ENCODE results near the gene SLC9A8. TPM values are rescaled to one million over a fixed set of nuclear protein-coding genes. Genes with fewer than 3 reads are reported as not detected.

Gene SLC9A8
- total and polyA plus RNA-seq, 5 experiments from 2014 or later = 4.7 to 29.3 (median 9.0) TPM

- Mint-ChIP-seq H3K27me3 (no peaks in the 10 kb centered on the region), H3K27ac (peak overlapping the region in 5 of 10 donors; percentile 6 to 87 (median 62)), H3K9me3 (no peaks in the 10 kb centered on the region), H3K4me3 (no peak overlapping the region), H3K4me1 (peaks cover 0 to 2% (median 0%) of the 10 kb centered on the region in 4 donors), H3K36me3 (peaks cover 2 to 72% (median 9%) of the 10 kb centered on the region in 3 donors)
- POLR2A ChIA-PET = interaction anchor here (0.5 kb wide), 1 partner anchor 874 kb away, joined by 4 read pairs; no protein-coding TSS in a partner anchor
- ATAC-seq = no peak
- DNase-seq = no peak
Observed at GRCh38 chr20:49874696-49875095, 62.1 kb downstream of the SLC9A8 start.

DNA sequence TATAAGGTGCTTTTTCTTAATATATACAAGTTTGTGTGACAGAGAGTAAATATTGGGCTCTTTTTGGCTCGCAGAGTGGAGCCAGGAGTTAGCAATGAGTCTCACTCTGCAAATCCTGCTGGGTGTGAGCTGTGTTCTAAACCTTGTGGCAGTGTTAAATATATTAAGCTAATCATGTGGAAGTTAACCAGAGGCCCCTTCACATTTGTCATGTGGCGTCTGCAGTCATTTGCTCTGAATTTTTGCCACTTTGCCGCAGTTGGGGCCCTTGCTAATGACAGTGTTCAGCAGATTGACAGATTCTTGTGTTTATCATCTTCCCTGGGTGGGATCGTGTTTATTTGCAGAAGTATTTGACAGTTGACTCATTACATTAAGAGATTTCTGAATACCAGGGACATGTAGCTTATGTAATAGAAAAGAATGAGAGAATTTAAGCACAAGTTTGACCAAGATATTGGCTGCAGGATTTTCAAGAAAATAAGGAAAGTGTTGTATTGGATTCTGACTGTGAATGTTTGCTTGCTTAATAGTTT, 64.8 kb downstream of the SLC9A8 start:
- POLR2A ChIA-PET = interaction anchor here (0.7 kb wide), 1 partner anchor 153 kb away, joined by 6 read pairs; no protein-coding TSS in a partner anchor
- H3K27ac Mint-ChIP-seq = no peak overlapping the region
- no peaks in the 10 kb centered on the region for H3K9me3 Mint-ChIP-seq
- H3K27me3 Mint-ChIP-seq = no peaks in the 10 kb centered on the region
- DNase-seq (no peak), ATAC-seq (no peak)
- H3K4me3 Mint-ChIP-seq = no peak overlapping the region
- H3K36me3 Mint-ChIP-seq = peaks cover 2 to 79% (median 5%) of the 10 kb centered on the region in 3 donors
- H3K4me1 Mint-ChIP-seq = no peaks in the 10 kb centered on the region

DNA sequence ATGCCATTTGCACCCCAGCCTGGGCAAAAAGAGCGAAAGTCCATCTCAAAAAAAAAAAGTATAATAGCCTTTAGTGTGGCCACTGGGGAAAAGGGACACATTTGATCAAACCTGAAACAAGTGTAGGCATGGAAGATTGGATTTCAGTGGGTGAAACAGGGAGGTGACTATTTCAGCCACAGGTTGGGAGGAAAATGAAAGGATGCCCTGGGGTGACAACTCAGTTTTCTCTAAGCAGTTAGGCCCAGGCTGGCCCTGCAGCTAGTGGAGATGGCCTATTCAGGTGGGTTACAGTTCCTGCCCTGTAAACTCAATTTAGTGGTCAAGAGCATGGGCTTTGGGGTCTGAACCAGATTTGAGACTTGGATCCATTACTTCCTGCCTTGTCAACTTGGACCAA, 66.3 kb downstream of the SLC9A8 start:
- Mint-ChIP-seq H3K4me1 (no peaks in the 10 kb centered on the region), H3K9me3 (no peaks in the 10 kb centered on the region), H3K36me3 (peaks cover 3 to 79% (median 5%) of the 10 kb centered on the region in 3 donors), H3K4me3 (no peak overlapping the region), H3K27me3 (no peaks in the 10 kb centered on the region), H3K27ac (peak overlapping the region in 2 of 10 donors; percentile 53 to 70)
- no peak for DNase-seq
- POLR2A ChIA-PET = no interaction called here
- ATAC-seq = no peak

DNA sequence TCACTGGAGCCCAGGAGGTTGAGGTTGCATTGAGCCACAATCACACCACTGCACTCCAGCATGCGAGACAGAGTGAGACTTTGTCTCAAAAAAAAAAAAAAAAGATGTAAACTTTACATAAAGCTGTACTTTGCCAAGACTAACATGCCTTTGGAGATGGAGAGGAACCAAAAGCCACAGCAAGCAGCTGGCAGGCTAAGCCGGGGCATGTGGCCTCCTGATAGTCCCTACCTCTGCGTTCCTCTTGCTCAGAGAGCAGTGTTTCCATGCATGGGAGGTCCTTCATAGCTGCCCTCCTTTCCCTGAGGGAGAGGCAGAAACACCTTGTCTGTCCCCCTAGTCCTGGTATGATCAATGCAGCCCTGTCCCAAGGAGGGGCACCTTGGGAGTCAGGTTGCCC, 67.5 kb downstream of the SLC9A8 start:
- DNase-seq (no peak), ATAC-seq (no peak)
- no peak overlapping the region for H3K4me3 Mint-ChIP-seq
- H3K36me3 Mint-ChIP-seq = peaks cover 0 to 76% (median 4%) of the 10 kb centered on the region in 3 donors
- peaks cover 0 to 2% (median 0%) of the 10 kb centered on the region in 4 donors for H3K4me1 Mint-ChIP-seq
- H3K9me3 Mint-ChIP-seq = no peaks in the 10 kb centered on the region
- H3K27me3 Mint-ChIP-seq = no peaks in the 10 kb centered on the region
- POLR2A ChIA-PET = interaction anchor here (0.7 kb wide), 1 partner anchor 564 kb away, joined by 4 read pairs; no protein-coding TSS in a partner anchor
- H3K27ac Mint-ChIP-seq = peak overlapping the region in 3 of 10 donors; percentile 31 to 57 (median 31)

- peaks cover 0 to 2% (median 0%) of the 10 kb centered on the region in 4 donors for H3K4me1 Mint-ChIP-seq
- H3K4me3 Mint-ChIP-seq = no peak overlapping the region
- H3K27ac Mint-ChIP-seq = peak overlapping the region in 6 of 10 donors; percentile 15 to 87 (median 58)
- no peaks in the 10 kb centered on the region for H3K27me3 Mint-ChIP-seq
- no peaks in the 10 kb centered on the region for H3K9me3 Mint-ChIP-seq
- POLR2A ChIA-PET = interaction anchor here (0.7 kb wide), 1 partner anchor 565 kb away, joined by 4 read pairs; no protein-coding TSS in a partner anchor
- ATAC-seq (no peak), DNase-seq (no peak)
- H3K36me3 Mint-ChIP-seq = peaks cover 0 to 76% (median 4%) of the 10 kb centered on the region in 3 donors
Observed at GRCh38 chr20:49880724-49881445, 68.3 kb downstream of the SLC9A8 start.

DNA sequence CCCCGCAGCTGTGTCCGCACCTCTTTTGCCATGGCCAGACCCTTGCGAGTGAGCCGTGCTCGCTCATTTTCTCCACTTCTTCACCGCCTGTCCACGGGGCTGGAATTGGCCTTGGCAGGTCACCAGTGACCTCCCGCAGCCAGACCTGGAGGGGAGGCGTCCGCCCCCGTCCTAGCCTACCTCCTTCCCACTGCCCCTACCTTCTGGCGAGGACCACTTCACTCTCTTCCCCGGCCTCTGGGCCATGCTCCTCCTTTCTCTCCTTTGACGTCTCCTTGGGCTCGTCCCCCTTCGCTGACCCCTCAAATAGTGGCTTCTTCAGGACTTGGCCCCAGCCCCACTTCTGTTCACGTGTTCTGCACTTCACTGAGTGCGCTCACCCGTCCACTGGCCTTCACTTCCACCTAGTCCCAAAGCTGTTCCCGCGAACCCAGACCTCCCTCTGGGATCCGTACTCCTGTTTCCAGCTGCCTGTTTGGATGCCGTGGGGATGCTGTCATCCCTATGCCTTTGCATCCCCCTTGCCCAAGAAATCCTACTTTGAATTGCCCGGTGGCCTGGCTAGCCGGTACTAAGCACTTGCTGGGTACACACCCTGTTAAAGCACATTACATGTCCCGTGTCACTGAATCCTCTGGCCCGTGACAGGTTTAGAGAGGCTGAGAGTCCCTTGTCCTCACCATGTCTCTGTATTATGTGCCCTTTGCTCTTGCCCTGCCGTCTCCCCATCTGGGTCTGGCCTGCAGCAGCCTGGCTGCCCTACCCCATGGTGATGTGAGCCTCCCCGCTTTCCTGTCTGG, 69.7 kb downstream of the SLC9A8 start:
- H3K9me3 Mint-ChIP-seq = no peaks in the 10 kb centered on the region
- H3K4me1 Mint-ChIP-seq = peaks cover 0 to 3% (median 0%) of the 10 kb centered on the region in 4 donors
- H3K4me3 Mint-ChIP-seq = no peak overlapping the region
- DNase-seq (no peak), ATAC-seq (no peak)
- no peaks in the 10 kb centered on the region for H3K27me3 Mint-ChIP-seq
- H3K36me3 Mint-ChIP-seq = peaks cover 0 to 74% (median 11%) of the 10 kb centered on the region in 3 donors
- POLR2A ChIA-PET = no interaction called here
- H3K27ac Mint-ChIP-seq = peak overlapping the region in 6 of 10 donors; percentile 1 to 89 (median 48)

DNA sequence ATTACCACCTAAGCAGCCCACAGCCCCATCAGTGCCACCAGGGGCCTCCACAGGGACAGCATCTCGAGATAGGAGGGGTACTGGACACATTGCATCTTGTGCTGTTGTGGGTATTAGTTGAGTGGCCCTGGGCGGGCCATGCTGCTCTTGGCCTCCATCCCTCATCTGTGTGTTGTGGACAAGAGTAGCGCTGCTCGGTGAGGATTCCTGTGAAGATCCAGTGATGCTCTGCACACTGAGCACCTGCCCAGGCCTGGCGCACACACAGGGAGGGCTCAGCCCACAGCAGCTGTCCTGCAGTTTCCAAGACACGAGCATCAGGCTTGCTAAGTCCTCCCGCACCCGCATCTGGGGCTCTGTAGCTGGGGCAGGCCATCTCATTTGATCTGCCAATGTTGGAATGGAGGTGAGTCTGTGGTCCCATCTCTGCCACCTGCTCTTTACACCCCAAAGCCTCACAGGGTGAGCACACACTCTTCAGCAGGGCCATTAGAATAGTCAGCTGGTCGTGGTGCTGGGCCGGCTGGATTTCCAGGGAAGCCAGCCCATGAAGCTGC, 70.7 kb downstream of the SLC9A8 start:
- H3K27me3 Mint-ChIP-seq = no peaks in the 10 kb centered on the region
- POLR2A ChIA-PET = no interaction called here
- no peak for ATAC-seq
- peaks cover 0 to 5% (median 2%) of the 10 kb centered on the region in 4 donors for H3K4me1 Mint-ChIP-seq
- peak overlapping the region in 1 of 10 donors; percentile 67 for H3K27ac Mint-ChIP-seq
- no peaks in the 10 kb centered on the region for H3K9me3 Mint-ChIP-seq
- no peak overlapping the region for H3K4me3 Mint-ChIP-seq
- no peak for DNase-seq
- peaks cover 0 to 69% (median 13%) of the 10 kb centered on the region in 3 donors for H3K36me3 Mint-ChIP-seq

DNA sequence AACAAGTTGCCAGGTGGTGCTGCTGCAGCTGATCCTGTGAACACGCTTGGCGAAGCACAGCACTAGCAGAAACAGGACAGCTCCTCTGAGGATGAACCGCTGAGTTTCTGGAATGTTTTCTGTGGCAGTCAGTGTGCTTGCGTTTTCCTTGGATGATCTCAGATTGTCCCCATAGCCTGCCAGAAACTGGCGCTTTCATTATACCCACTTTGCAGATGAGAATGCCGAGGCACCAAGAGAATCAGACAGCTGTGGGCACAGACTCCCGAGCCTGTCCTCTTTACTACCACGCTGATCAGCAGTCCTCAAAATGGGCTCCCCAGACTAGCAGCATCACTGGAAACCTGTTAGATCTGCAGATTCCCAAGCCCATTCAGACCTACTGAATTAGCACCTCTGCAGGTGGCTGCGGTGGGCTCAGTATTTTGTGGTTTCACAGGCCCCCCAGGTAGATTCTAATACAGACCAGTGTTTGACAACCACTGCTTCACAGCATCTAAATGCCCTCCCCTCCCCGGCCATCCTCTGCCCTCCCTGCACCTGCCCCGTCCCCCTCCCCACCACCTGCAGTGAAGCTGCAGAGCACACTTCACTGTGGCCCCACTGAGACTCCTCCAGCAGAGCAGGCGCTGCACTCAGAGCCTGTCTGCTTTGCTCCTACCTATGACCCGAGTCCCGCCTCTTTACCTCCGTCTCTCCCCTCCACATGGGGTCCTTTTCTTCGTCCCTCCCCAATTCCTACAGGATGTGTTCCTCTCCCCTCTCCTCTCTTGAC, 73.1 kb downstream of the SLC9A8 start:
- Mint-ChIP-seq H3K4me1 (peaks cover 4 to 13% (median 8%) of the 10 kb centered on the region in 4 donors), H3K27ac (peak overlapping the region in 6 of 10 donors; percentile 31 to 62 (median 48)), H3K27me3 (no peaks in the 10 kb centered on the region), H3K9me3 (no peaks in the 10 kb centered on the region), H3K4me3 (no peak overlapping the region), H3K36me3 (peaks cover 0 to 60% (median 13%) of the 10 kb centered on the region in 3 donors)
- DNase-seq = no peak
- POLR2A ChIA-PET = interaction anchor here (0.6 kb wide), 2 partner anchors 76 to 293 kb away, joined by 4 to 5 read pairs; no protein-coding TSS in a partner anchor
- ATAC-seq = no peak

DNA sequence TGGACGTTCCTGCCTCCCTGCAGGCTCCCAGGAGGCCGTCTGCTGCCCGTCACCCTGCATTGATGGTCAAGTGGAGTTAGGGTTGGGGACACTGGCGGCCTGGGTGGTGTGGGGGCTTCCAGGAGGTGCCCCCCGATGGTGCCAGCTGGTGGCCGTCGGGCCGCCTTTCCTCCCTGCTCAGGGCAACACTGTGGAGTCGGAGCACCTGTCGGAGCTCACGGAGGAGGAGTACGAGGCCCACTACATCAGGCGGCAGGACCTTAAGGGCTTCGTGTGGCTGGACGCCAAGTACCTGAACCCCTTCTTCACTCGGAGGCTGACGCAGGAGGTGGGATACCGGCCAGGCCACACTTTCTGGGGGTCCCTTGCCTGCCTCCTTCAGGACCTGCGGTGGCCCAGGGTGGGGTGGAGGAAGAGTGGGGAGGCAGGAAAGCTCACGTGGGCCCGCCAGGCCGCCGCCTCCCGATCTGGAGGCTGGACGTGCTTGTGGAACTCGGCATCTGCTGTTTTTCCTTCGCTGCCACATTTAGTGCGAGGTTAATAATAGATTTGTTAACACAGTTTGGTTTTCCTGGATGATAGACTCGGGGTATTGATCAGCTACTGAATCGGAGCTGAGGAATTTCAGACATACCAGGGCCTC, 74.1 kb downstream of the SLC9A8 start:
- ATAC-seq (no peak), DNase-seq (no peak)
- Mint-ChIP-seq H3K36me3 (peaks cover 0 to 53% (median 13%) of the 10 kb centered on the region in 3 donors), H3K9me3 (no peaks in the 10 kb centered on the region), H3K27me3 (no peaks in the 10 kb centered on the region), H3K27ac (peak overlapping the region in 3 of 10 donors; percentile 31 to 55 (median 41)), H3K4me1 (peaks cover 4 to 13% (median 8%) of the 10 kb centered on the region in 4 donors), H3K4me3 (no peak overlapping the region)
- POLR2A ChIA-PET = interaction anchor here (0.9 kb wide), 1 partner anchor 20 kb away, joined by 3 read pairs; no protein-coding TSS in a partner anchor

GRCh38 chr20:49887251-49888211, 74.9 kb downstream of the SLC9A8 start:
- ATAC-seq (no peak), DNase-seq (no peak)
- POLR2A ChIA-PET = interaction anchor here (0.9 kb wide), 1 partner anchor 21 kb away, joined by 3 read pairs; no protein-coding TSS in a partner anchor
- Mint-ChIP-seq H3K27me3 (no peaks in the 10 kb centered on the region), H3K27ac (peak overlapping the region in 5 of 10 donors; percentile 1 to 75 (median 67)), H3K9me3 (no peaks in the 10 kb centered on the region), H3K36me3 (peaks cover 0 to 46% (median 13%) of the 10 kb centered on the region in 3 donors), H3K4me1 (peaks cover 4 to 13% (median 8%) of the 10 kb centered on the region in 4 donors), H3K4me3 (no peak overlapping the region)

All from naive thymus-derived CD8-positive, alpha-beta T cell (primary cell).